Dedifferentiated amniotic fluid mesenchymal stem cell (primary cell): ENCODE measurements around the gene CTSV.
A peak's percentile ranks its signal among the peaks of the same experiment; 100 is the strongest.
"Not testable (repeated sequence)": the region's sequence is repeated elsewhere in the genome, so short reads cannot be mapped to it uniquely, and the experiment has no call there.

Experiments used
- DNase-seq: peaks from one replicate; pipeline ENCODE4 v3.0.0-alpha.2; 2016; ENCODE audit errors: extremely low spot score

The CTSV gene

DNA sequence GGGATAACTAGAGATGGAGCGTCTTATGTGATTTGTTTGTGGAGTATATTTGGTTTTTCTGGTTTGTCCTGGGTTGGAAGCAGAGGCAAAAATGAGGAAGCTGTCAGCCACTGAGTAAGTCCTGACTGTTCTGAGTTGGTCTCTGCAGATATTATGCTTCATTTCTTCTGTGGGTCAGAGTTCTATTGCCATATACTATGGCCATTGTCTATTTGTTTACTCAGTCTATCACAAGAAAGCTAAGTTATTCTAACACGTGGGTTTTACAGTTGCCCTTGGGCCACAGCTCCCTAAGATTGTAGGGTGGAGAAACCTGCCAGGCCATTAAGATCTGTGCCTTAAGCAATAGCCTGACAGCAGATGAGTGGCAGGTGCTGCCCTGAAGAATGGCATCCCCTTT, 3.0 kb upstream of the CTSV start:
- DNase-seq, result no peak

DNA sequence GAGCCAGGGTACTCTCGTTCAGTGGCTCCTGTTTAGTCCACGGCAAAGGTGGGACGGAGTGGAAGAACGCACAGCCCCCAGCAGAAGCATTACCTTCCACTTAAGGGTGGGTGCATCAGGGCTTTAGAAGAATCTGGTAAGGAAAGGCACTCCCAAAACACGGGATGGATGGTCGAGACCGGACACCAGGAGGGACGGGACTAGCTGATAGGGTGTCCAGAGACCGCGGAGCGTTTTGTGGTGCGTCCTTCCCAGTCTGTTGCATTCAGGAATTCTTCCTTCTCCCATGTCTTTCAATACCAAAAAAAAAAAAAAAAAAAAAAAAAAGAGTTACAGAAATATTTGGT, 545 bp upstream of the CTSV start:
- DNase-seq, result no peak

GRCh38 chr9:97023505-97023904, 15.4 kb downstream of the CTSV start:
- not testable (repeated sequence) for DNase-seq

DNA sequence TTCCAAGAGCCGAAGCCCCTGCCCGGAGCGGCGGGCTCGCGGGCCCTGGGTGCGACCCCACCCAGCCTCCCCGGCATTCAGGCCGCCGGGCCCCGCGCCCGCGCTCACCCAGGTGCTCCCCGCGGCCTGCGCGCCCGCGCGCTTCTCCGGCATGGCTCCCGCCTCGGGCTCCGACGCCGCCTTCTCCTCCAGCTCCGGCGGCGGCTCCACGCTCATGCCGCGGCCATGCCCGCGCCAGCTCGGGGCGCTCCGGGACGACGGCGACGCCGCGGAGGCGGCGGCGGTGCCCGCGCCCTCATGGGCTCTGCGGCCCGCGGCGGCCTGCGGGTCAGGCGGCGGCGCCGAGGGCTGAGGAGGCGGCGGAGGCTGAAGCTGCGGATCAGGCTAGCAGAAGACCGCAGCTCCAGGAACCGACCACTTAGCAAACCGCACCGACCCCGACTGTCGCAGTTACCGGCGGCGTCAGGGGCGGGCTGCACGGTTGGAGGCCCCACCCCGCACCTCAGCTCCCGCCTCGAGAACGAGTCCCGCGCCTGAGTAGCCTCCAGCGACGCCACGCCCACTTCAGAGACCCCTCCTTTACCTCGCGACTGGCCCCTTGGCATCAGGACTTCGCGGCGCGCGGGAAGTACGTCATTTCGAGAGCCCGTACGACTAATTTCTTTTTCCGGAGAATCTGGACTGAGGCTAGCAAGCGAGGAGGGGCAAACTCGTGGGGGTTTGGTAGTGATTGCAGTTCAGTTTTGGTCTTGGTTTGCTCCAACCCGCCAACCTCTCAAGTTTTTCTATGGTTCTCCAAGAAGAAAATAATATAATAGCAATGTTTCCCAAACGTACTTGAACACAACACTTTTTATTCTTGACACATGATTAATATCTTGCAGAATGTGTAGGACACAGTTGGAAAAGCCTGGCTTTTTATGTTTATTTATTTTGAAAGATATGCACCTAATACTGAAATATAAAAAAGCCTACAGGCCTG, 25.5 kb downstream of the CTSV start:
- DNase-seq, result peak; percentile 68

GRCh38 chr9:97012617-97013016, 26.3 kb downstream of the CTSV start:
- DNase-seq, result not testable (repeated sequence)

- not testable (repeated sequence) for DNase-seq
Measured at GRCh38 chr9:97002195-97002594, 36.7 kb downstream of the CTSV start.

DNA sequence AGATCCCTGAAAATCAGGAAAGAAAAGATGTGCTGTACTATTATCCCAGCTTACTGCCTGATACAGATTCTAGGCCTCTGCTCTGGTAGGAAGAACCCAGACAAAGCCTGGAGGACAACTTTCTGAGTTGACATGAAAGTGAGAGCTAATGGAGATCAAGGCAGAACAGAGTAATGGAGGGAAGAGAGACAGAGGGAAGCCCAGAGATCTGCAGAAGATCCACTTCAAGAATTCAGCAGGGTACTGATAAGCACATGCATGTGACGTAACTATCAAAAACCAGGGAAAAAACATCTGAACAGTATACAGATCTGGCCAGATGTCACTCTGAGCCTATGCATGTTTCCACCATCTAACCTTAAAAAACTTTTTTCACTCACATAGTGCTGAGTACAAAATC, 37.6 kb downstream of the CTSV start:
- DNase-seq, result not testable (repeated sequence)

DNA sequence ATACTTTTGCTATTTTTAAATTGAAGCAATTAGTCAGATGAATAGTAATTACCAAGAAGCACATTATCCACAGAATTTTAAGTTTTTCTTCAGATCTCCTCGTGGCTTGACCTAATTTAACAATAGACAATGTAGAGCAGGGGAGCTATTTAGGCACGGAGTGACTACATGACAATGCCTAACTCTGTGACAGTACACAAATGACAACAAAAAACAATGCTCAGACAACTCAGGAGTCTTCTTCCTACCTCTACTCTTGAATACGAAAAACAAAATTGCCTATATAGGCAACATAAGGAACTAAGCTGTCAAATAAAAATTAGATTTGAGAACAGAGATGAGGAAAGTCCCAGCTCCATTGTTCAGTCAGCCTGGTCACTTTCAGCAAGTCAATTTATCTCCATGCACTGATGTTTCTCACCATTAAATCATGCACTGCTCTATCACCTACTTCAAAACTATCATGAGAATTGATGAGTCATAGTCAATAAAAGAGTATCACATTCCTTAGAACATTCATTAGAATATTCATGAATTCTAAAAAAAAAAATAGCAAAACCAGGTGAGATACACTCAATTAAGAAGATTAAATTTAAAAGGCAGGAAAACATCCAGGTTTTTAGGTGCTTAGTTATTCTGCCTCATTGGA, 38.7 kb downstream of the CTSV start:
- not testable (repeated sequence) for DNase-seq

DNA sequence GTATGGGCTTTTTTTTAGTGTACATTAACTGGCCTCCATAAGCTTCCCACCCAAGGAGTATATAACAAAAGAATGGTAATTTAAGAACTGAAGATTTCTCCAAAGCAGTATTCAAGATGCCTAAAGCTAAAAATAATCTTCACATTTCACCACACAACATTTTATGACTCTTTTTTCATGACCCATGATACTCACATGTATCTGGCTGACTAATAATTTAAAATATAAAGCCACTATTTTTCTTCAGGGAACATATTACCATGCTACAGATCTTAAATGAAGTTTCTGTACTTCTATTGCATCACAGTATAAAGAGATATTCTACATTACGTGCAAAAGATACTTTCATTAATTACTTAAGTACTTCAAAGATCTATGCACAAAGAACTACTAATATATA, 39.2 kb downstream of the CTSV start:
- DNase-seq, result not testable (repeated sequence)

DNA sequence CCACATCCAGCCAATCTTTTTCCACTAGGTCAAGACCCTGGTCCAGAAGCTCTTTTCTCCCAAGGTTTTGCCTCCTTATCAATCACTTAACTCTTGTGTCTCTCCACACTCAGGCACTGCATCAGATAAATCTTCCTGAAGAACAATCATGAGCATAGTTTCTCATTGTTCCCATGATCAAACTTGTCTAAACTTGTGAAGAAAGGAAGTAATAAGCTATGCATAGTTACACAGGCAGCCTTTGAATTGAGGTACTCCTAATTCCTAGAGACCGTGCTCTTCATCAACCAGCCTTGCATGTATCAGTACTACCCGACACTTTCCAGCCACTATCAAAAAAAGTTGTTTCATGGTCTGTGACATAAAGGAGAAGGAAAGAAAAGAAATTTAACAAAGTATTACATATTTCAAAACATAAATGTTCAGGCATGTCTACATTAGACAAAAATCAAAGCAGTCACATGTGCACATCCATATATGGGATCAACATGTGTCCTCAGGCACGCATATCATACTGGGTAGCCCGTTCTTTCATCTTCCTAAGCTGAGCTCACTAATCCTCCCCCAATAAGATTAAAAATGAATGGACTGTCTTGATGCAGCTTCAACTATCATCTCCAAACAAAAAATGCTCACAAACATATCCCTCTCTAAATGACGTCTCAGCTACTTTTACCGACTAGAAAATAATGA, 41.8 kb downstream of the CTSV start:
- DNase-seq, result not testable (repeated sequence)

DNA sequence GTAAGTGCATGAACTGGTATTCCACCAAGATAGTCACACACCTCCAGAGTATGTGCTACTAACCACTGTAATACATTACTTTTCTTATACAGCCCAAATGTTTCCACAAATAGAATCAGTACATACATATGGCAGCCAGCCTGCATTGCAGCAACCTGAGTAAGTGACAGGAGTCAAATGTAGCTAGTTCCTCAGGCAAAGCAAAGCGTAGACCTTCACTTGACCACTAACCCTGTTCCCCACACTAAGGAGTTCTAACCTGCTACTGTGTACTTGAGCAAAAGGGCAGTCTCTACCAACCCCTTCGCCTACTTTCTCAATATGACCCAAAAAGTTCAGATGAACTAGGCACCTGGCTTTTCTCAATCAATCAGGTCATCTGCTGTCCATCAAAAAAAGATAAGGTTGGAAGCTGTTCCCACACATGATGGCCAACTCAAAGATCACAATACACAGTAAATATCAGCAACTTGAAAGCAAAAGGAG, 44.4 kb downstream of the CTSV start:
- DNase-seq, result not testable (repeated sequence)

DNA sequence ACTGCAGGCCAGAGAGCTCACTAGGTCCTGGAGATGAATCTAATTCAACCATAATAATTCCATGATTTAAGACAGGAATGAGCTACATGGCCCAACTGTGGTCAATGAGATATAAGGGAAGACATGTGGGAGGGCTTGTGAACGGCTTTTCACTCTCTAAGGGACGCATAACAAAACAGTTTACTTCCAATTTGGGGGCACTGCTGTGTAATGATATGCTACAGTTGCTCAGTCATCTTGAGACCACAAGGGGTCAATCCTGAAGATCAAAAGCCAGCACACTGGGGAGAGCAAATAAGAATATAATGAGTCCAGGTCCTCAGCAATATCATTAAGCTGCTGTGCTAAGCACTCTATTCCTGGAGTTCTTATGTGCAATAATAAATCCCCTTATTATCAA, 46.6 kb downstream of the CTSV start:
- not testable (repeated sequence) for DNase-seq

DNA sequence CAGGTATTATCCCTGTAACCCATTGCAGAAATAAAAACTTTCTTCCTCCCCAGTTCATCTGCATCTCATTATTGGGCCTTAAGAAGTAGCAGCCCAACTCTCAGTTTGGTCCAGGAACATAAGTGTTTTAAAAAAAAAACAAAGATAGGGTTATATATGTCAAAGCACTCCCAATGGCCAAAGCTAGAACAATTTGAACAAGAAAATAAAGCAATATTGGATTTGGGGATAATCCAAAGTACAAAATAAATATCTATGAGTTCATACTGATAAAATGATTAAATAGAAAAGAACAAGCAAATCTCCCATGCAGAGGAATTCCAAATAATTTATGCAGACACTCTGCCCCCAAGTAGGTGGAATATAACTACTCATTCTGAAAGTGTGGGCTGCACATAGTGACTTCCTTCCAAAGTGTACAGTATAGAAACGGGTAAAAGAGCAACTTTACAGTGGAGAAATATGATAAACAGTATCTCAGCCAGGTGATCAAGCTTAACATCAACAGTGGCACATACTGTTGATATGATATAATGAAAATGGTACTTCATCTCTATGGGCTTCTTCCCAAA, 49.1 kb downstream of the CTSV start:
- DNase-seq, result not testable (repeated sequence)

DNA sequence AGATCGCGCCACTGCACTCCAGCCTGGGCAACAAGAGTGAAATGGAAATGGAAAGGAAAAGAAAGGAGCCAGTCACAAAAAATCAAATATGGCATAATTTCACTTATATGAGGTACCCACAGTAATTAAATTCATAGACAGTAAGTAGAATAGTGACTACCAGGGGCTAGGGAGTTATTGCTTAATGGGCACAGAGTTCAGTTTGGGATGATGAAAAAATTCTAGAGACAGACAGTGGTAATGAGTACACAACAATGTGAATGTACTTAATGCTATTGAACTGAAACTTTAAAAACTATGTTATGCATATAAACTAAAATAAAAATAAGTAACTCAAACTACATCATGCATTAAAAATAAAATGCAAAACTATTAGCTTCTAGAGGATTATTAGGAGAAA, 54.1 kb downstream of the CTSV start:
- DNase-seq, result not testable (repeated sequence)

DNA sequence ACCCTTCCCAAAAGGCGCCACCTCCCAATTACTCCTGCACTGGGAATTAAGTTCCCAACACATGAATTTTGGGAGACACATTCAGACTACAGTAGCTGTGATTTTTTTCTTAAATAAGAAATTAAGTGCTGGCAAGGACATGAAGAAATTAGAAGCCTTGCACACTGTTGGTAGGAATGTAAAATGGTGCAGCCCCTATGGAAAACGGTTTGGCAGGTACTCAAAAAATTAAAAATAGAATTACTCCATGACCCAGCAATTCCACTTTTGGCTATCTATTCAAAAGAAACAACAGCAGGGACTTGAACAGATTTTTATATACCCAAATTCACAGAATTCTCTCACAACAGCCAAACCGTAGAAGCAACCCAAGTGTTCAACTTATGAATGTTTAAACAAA, 54.8 kb downstream of the CTSV start:
- DNase-seq, result not testable (repeated sequence)

- DNase-seq, result not testable (repeated sequence)
Measured at GRCh38 chr9:96983496-96984122, 55.3 kb downstream of the CTSV start.
